GM19328 (cell line): ENCODE results near the gene FAM50A.
"Not testable (repeated sequence)": the region's sequence is repeated elsewhere in the genome, so short reads cannot be mapped to it uniquely, and the experiment has no call there.

Experiments
- ATAC-seq: cut with Tn5 transposase; IDR thresholded peaks from one replicate; pipeline ENCODE4 v1.9.1; 2021; ENCODE audit warnings: mild to moderate bottlenecking, moderate library complexity; ENCODE audit not compliant: unreplicated experiment

Gene FAM50A, protein sequence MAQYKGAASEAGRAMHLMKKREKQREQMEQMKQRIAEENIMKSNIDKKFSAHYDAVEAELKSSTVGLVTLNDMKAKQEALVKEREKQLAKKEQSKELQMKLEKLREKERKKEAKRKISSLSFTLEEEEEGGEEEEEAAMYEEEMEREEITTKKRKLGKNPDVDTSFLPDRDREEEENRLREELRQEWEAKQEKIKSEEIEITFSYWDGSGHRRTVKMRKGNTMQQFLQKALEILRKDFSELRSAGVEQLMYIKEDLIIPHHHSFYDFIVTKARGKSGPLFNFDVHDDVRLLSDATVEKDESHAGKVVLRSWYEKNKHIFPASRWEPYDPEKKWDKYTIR

DNA sequence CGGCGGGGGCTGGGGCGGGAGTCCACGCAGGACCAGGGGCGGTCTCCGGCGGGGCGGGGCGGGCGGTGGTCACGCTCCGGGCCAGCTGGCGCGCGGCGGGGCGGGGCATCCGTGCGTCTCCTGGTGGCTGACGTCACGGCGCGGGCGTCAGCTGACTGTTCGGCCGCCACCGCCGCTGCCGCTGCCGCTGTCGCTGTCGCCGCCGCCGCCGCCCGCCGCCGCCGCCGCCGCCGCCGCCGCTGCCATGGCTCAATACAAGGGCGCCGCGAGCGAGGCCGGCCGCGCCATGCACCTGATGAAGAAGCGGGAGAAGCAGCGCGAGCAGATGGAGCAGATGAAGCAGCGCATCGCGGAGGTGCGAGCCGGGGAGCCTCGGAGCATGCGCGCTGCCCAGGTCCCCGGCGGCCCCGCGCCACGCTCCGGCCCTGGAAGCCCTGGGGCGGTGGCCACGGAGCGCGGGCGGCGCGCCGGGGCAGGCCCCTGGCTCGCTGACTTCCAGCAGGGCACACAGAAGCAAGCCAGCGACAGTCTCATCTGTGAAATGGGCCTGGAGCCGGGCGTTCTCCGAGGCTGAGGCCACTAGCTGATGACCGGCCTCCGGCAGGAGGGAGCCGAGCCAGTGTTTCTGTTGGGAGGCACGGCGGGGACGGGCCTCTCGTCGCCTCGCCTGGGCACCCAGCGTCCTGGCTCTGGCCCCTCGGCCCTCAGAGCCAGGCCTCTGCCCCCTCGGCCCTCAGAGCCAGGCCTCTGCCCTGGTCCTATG, at the start of gene FAM50A:
Gene FAM50A (plus strand): TSS at position 150 of the 763 bp plus-strand sequence. CDS start 95 bp downstream, at position 245.
- peak; percentile 73 for ATAC-seq

DNA sequence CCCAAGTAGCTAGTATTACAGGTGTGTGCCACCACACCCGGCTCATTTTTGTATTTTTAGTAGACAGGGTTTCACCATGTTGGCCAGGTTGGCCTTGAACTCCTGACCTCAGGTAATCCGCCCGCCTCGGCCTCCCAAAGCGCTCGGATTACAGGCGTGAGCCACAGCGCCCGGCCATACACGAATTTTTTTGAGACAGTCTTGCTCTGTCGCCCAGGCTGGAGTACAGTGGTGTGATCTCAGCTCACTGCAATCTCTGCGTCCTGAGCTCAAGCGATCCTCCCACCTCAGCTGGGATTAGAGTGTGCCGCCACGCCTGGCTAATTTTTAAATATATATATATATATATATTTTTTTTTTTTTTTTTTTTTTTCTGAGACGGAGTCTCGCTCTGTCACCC, 47.6 kb upstream of the FAM50A start:
- ATAC-seq: not testable (repeated sequence)

DNA sequence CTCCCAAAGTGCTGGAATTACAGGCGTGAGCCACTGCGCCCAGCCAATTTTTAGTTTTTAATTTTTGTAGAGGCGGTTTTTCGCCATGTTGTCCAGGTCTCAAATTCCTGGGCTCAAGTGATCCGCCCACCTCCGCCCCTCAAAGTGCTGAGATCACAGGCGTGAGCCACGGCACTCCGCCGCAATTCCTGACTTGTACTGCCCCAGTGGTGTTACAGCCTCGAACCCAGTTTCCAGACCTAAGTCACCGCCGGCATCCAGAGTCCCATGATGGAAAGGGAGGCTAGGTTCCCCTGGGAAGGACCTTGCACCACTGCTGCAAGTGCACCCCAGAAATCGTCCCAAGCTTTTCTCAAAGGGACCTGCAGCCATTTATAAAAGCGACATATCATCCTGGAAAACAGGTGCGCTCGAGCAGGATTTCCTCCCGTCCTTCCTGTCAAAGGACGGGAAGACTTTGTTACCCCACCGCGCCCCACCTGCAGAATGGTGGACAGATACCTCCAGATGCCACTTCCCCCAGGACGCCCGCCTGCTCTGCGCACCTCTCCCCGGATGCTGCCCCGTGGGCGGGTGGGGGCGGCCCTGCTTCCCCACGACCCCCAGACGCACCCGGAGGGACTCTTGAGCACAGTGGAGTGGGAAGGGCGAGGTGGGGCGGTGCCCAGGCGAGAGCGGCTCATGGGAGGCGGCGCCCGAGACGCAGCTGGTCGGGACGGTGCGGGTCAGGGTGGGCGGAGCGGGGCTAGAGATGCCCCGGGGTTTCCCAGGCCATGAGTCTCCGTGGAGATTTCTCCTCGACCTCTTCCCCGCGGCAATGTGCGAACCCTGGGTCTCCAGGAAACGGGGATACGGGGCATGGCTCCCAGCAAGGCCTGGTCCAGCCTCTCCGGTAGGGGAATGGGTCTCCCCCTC, 46.7 kb upstream of the FAM50A start:
- peak; percentile 45 for ATAC-seq

DNA sequence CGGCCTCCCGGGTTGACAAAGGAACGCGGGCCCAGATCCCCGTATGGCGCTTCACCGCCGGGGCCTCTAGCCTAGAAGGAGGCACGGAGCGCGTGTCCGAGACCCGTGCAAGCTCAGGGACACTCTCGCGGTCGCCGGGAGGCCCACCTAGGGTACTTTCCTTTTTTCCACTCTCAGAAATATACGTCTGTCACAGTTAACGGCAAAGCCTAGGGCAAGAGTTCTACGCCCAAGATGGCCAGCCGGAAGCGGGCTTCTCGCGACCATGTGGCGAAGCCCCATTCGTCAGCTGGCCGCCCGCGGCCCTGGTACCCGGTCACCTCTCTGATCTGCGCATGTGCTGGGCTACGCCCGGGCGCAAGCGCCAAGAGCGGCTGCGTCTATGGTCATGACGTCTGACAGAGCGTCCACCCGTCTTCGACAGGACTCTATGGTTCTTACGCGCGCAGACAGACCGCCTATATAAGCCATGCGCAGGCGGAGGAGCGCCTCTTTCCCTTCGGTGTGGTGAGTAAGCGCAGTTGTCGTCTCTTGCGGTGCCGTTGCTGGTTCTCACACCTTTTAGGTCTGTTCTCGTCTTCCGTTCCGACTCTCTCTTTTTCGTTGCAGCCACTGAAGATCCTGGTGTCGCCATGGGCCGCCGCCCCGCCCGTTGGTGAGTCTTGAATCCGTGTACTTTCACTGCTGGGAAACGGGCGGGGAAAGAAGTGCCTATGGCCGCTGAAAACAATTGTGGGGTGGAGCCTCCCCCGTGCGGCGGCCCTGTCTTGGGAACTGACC, 45.9 kb upstream of the FAM50A start, which contains the start of gene RPL10:
Gene RPL10 (plus strand): TSS at position 490 of the 780 bp plus-strand sequence. CDS start 143 bp downstream, at position 633.
- peak; percentile 71 for ATAC-seq

DNA sequence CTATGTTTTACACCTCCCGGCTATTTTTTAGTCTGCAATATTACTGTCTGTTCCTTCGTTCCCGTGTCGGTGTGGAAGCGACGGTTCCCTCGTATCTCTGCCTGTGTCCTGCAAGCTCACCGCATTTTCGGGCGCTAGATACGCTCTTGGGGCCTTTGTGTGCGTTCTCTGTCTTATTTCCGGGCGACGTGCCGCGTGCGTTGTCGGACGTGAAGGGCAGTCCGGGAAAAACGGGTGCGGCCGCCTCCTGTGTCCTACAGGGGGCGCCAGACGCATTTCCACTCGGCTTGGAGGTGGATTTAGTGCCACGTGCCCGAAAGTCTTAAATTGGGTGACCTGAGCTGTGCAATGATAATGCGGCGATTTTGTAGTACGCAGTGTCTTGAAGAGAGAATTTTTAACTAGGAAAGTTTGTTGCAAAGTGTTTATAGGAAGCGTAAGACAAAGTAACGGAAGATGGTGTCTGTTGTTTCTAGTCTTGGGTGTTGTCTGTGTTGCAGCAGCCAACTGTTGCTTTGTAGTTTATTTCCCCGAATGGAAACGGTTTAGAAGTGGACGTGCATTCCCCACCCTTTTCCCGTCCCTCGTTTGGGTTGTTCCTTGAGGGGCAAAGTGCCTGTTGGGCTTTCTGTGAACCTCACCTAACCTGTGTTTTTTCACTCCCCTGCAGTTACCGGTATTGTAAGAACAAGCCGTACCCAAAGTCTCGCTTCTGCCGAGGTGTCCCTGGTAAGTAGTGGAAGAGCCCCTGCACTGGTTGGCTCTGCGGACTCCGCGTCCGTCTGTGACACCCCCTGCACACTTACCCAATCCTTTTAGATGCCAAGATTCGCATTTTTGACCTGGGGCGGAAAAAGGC, 45.0 kb upstream of the FAM50A start:
- ATAC-seq: no peak

DNA sequence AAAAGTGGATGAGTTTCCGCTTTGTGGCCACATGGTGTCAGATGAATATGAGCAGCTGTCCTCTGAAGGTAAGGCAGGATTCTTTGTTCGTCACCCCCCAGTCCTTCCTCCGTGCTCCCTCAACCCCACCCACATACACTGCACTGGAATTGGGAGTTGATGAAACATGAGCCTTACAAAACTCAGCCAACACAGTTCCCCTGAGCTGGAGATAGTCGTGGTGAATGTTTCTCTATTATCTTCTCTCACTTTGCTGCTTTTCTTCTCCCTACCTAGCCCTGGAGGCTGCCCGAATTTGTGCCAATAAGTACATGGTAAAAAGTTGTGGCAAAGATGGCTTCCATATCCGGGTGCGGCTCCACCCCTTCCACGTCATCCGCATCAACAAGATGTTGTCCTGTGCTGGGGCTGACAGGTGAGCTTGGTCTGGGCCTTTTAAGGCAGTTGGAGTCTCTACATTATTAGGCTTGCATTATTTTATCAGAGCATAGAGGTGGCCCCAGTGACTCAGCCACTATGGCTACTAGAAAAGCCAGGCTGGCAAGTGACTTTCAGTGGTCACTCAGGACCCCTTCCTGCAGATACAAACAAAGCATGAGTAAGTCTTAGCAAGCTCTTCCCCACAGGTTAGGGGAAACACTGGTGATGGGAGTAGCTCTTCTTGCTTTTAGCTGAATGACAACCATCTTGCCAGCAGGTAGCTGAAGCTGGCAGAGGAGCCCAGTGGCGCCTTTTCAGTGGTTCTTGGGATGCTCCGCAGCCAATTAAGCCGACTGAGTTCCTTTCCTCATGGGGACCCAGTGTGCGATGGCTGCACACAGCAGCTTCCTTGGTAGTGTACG, 44.2 kb upstream of the FAM50A start:
- ATAC-seq: no peak

DNA sequence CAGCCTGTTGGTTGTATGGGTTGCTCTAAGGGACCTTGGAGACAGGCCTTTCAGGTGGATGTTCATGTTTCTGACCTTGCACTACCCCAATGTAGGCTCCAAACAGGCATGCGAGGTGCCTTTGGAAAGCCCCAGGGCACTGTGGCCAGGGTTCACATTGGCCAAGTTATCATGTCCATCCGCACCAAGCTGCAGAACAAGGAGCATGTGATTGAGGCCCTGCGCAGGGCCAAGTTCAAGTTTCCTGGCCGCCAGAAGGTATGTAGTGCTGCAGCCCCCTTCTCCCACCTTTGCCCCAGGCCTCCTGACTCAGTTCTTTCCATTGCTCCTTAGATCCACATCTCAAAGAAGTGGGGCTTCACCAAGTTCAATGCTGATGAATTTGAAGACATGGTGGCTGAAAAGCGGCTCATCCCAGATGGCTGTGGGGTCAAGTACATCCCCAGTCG, 43.5 kb upstream of the FAM50A start:
- not testable (repeated sequence) for ATAC-seq

DNA sequence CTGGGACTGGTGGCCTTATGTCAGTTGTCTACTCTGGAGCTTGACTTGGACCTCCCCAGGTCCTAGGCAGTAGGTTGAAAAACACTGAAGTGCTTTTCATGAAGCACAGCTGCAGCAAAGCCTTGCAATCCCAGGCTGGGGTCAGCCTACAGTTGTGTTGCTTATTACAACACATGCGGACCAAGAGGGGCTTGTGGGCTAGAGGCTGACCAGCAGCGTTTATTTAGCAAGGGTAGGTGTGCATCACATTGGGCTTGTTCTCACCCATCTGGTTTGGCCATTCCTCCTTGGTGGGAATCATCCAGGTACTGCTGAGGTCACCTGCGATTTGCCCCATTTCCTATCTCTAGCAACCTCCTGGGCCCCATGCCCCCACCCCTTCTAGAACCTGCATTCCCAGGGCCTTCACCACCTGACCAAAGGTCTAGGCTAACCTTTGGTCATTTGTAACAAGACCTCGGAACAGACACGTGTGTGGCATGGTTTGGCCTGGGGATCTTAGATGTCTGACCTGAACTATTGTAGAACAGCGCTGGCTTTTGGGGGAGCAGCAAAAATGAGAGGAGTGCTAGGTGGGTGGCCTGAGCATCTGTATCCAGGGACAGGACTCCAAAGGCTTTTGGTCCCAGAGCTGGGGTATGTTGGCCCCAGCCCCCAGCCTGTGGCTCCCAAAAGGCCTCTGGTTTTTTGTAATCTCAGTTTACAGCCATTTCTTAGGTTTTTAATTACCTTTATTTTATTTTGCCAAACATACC, 42.7 kb upstream of the FAM50A start:
- ATAC-seq: no peak

DNA sequence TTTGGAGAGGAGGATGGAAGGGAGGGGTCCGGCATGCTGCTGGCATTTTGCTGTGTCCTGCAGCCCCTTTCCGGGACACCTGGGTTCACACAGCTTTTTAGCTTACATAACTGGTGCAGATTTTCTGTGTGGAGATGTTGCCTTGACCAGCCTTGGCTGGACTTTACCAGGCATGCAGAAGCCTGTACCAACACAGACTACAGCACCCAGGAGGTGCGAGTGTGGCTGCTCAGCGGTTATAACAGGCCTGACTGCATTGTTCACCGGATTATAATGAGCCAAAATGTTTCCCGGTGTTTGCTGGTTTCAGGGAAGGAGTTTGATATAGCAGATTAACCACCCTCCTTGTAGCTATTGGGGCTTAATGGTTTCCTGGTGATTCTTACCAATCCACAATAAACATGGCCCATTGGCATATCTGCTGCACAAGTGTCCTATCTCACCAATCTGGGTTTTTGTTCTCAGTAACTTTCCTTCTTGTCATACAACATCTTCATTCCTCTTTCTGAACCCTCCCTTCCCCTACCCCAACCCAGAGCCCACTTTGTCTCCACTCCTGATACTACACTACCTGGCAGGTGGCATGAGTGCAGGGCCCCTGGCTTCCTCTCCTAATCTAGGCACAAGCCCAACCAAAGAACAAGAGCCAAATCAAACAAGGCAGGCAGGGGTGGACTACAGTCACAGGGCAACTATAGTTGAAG, 41.9 kb upstream of the FAM50A start:
- ATAC-seq: no peak

DNA sequence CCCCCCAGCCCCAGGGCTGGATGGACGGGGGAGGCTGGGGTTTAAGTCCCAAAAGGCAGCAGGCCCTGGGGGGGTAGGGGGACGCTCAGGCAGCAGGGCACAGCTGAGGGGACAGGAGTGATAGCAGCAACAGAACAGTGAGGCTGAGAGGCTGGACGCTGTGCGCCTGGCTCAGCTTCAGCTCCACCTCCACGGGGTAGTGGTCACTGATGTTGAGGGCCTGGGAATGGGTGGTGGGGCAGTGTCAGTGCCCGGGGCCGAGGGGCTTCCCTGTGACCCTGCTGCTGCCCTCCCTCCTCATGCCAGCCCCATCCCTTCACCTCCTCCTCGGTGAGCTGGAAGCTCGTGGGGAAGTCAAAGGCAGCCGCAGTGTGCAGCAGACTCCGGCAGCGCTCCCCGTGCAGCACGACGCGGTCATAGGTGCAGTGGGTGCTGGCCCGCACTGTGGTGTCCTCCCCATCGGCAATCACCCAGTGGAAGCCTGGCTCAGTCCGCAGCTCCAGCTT, 41.3 kb upstream of the FAM50A start:
- ATAC-seq: no peak

DNA sequence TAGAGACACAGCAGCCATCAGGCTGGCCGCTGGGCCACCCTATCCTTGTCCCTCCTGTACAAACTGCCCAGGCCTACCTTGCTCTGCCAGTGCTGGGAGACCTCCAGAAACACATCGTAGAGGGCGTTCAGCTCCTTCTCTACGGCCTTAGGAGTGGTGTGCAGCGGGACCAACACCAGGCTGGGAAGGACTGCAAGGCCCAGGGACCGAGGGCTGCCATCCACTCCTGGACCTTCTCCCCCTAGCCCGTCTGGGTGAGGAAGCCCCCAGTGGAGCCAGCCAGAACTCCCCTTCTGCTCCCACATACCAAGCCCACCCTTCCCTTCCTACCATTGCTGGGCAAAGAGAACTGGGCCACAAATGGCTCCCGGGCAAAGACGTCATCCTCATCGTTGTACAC, 40.7 kb upstream of the FAM50A start:
- no peak for ATAC-seq

DNA sequence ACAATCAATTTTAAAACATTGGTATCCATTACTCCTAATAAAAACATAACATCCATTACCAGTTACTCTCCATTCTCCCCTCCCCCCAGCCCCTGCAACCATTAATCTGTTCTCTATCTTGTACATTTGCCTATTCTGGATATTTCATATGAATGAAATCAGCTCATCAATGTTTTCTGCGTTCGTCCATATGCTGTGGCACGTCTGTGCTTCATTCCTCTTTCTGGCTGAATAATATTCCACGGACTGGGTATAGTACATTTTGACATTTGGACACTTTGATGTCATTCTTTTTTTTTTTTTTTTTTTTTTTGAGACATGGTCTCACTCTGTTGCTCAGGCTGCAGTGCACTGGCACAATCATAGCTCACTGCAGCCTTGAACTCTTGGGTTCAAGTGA, 40.1 kb upstream of the FAM50A start:
- ATAC-seq: no peak

DNA sequence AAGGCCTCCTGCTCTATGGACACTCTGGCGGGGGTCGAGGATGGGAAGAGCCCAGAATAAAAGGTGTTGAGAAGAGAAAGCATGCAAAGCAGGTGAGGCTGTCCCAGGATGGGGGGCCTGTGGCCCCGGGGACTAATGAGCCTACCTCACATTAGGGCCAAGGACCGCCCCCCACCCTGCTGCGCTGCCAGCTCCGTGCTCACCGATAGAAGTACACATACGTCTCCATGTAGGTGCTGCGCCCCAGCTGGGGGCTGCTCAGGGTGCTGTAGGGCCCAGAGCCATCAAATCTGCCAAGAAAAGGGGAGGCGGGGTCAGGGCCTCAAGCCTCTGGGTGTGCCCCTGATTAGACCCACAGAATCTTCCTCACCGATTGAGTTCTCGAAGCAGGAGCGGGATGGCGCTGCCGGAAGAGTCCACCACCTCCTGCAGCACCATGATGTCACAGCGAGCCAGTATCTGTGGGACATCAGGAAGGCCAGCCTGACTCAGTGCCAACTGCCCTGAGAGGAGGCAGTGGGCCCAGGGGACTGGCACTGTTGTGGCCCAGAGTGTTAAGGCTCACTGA, 39.2 kb upstream of the FAM50A start:
- ATAC-seq: no peak

DNA sequence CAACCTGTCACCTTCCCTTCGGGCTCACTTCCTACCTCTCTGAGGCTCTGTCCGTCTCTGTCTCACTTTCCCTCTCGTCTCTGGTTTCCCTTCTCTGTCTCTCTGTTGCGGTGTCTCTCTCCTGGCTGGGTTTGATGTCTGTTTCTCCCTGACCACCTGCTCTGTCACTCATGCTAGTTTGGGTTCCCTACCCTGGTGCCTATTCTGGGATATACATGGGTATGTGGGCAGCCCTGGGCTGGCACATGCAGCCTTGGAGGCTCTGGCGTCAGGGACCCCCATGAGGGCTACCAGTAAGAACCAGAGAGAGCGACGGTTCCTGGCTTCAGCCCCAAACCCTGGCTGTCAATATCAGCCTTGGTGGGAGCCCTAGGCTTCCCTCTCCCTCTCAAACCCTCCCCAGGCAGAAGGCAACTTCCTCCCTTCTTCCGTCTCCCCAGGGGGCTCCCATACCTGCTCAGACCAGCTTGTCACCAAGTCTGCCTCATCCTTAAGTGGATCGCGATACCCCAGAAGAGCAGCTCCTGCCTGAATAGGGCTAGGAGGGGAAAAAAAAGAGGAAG, 35.2 kb upstream of the FAM50A start:
- ATAC-seq: no peak

DNA sequence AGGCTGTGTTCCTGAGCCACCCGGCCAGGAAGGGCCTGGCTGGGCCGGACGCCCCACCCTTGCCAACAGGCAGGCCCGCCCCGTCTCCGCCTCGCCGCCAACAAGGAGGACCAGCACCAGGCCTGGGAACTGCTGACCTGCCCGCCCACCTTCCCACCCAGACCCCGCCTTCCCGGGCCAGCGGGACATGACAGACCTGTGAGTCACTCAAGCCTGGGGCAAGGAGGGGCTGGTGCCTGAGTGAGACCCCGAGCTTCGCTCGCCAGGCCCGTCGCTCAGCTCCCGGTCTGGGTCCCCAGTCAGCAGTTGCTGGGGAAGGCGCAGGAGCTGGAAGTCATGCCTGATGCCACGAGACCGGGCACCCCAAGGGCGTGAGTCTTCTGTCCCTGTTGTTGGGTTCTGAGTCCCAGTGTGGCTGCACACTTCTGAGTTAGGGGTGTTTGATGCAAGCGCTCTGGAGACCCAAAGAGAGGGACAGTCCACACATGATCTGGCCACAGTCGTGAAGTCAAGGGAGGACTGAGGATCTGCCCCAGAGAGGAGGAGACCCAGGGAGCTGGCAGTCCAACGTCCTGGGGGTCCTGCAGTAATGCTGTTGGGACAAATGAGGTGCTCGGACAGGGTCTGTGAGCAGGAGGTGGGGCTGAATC, 34.6 kb upstream of the FAM50A start, which contains the start of gene DNASE1L1:
Gene DNASE1L1 (minus strand): TSS at position 33 of the 650 bp plus-strand sequence. CDS start 3,686 bp downstream, outside the sequence.
- no peak for ATAC-seq

DNA sequence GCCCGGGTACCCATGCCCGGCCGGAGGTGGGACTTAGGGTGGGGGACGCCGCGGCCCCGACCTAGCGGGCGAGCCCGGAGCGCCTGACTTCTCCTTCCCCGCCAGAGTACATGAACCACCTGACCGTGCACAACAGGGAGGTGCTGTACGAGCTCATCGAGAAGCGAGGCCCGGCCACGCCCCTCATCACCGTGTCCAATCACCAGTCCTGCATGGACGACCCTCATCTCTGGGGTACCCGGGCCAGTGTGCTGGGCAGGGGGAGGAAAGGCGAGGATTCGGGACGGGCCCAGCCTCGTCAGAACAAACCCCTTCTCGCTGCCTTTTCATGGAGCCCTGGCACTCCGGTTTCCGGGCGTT, 32.0 kb upstream of the FAM50A start:
- ATAC-seq: peak; percentile 52
